ENCODE results near the gene NTRK2.
A peak's percentile ranks its signal among the peaks of the same experiment; 100 is the strongest.

Gene NTRK2

GRCh38 chr9:84686068-84686467 lies 16.5 kb downstream of the NTRK2 start:
- DNase-seq = no peak

GRCh38 chr9:84688956-84689355 lies 19.4 kb downstream of the NTRK2 start:
- DNase-seq = no peak

- no peak for DNase-seq
Measured at GRCh38 chr9:84691634-84692033, 22.1 kb downstream of the NTRK2 start.

DNA sequence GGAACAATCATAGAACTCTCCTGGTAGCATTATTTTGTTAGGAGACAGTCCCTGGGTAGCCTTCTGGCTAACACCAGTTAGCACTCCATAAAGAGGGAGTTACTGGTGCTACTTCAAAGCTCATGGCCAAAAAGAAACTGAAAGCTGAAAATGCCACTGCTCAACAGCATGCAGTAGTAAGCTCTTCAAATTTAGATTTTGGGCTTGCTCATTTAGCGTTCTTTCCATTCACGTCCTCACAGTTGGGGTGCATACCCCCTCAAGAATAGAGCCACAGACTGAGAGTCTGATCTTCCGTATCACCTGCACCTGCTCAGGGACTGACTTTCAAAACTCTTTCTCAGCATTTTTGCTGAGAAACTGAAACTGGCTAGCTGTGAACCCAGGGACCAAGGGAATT lies 24.7 kb downstream of the NTRK2 start:
- DNase-seq = no peak

GRCh38 chr9:84697042-84697441 lies 27.5 kb downstream of the NTRK2 start:
- no peak for DNase-seq

GRCh38 chr9:84697509-84698114 lies 28.1 kb downstream of the NTRK2 start:
- DNase-seq = peak; percentile 75

GRCh38 chr9:84698323-84698722 lies 28.8 kb downstream of the NTRK2 start:
- no peak for DNase-seq

GRCh38 chr9:84699984-84700383 lies 30.5 kb downstream of the NTRK2 start:
- no peak for DNase-seq

DNA sequence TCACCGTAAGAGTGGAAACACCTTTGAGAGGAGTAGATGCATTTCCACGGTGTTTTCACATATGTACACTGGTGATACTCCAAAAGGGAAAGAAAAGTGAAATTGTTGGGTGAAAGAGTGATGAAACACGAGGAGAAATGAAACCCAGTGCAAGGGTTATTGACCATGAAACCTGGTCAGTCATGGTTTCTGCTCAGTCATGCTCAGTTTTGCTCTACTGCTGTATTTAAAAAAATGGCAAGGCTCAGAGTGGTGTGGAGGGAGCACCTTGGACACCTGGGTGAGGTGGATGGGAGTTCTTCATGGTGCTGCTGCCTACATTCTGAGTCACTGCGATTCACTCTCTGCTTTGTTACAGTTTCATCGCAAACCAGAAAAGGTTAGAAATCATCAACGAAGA lies 32.3 kb downstream of the NTRK2 start:
- no peak for DNase-seq

GRCh38 chr9:84702471-84702870 lies 32.9 kb downstream of the NTRK2 start:
- no peak for DNase-seq

GRCh38 chr9:84703793-84704192 lies 34.3 kb downstream of the NTRK2 start:
- DNase-seq = no peak

DNA sequence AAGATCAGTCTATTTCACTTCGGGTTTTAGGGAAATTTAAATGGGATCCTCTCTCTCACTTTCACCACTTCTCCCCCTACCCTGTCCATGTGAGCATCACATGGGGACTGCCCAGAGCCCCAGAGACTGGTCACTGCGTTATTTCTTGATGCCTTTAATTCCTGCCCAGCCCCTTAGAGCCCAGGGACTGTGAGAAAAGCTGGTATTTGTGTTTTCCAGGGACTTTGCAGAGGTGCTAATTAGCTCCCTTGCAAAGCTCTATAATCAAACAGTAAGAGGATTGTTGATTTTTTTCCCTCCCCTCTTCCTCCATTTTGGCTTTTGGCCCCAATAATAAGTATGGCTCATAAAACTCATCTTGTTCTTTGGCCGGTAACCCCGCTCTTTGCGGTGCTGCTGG lies 35.6 kb downstream of the NTRK2 start:
- no peak for DNase-seq

GRCh38 chr9:84708400-84708799 lies 38.9 kb downstream of the NTRK2 start:
- DNase-seq = no peak

GRCh38 chr9:84709056-84709455 lies 39.5 kb downstream of the NTRK2 start:
- DNase-seq = no peak

GRCh38 chr9:84710701-84711397 lies 41.3 kb downstream of the NTRK2 start:
- no peak for DNase-seq

DNA sequence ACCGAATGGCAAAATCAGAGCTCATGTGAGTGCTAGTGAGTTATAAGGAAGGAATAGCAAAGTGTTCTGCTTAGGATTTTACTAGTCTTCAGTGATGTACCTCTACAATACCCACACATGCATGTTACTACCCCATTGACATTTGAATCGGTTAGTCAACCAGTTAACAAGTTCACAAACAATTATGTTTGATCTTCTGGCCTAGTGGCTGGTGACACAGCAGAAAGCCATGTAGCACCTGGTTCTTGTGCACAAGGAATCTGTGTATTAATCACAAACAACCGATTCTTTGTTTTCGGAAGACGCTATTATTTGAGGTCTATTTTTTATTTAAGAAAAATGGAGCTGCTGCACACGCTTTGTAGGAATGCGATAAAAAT lies 41.9 kb downstream of the NTRK2 start:
- DNase-seq = no peak

- DNase-seq = no peak
Measured at GRCh38 chr9:84711936-84712335, 42.4 kb downstream of the NTRK2 start.

GRCh38 chr9:84716217-84716616 lies 46.7 kb downstream of the NTRK2 start:
- no peak for DNase-seq

- DNase-seq = no peak
Measured at GRCh38 chr9:84718476-84718875, 48.9 kb downstream of the NTRK2 start.

- DNase-seq = no peak
Measured at GRCh38 chr9:84722388-84722989, 53.0 kb downstream of the NTRK2 start.

DNA sequence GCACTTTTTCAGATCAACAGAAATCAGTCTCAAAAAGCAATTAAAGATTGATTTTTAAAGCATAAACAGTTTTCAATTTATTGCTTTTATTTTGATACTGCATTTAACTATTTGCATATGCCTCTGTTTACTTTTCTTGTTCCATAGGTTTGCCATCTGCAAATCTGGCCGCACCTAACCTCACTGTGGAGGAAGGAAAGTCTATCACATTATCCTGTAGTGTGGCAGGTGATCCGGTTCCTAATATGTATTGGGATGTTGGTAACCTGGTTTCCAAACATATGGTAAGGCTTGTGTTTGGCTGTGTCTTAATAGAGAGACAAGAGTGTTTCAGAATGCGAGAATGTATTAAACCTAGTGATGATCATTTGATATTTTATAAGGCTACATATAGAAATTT lies 53.9 kb downstream of the NTRK2 start:
- no peak for DNase-seq

- DNase-seq = no peak
Measured at GRCh38 chr9:84731696-84732095, 62.2 kb downstream of the NTRK2 start.

GRCh38 chr9:84736081-84736480 lies 66.6 kb downstream of the NTRK2 start:
- DNase-seq = no peak

DNA sequence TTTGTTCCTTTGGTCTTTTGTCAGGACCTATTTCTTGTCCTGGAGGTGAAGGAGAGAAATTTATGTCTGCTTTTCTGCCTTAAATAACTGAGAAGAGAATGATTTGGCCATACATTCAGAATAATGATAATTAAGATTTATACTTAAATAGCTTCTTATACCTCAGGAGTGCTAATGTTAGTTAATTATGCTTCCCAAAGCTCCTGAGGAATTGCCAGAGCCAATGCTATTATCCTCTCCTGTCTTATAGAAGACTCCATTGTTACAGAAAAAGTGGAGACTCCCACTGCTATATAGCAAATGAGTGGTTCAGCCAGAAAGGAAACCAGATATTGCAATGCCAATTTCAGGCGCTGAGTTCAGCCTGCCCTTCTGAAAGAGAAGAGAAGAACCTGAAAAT lies 67.0 kb downstream of the NTRK2 start:
- no peak for DNase-seq

DNA sequence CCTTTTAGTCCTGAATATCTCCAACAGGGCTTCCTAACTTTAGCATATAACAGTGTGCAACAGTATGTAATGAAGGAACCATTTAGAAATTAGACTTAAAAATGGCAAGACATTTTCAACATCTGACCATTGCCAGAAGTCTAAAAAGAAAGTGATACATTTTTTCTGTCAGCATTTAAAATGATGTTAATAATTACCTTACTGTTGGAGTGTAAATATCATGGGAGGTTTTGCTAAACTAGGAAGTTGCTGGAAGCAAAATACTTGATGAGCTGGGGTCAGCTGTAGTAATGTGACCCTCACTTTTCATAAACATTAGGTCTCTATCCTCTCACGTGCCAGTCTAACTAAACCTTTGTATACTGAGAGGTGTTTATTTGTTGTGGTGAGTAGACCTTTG lies 68.8 kb downstream of the NTRK2 start:
- DNase-seq = no peak
